ENCODE measurements around the gene IGSF1.
A peak's percentile ranks its signal among the peaks of the same experiment; 100 is the strongest.
"Not testable (repeated sequence)": the region's sequence is repeated elsewhere in the genome, so short reads cannot be mapped to it uniquely, and the experiment has no call there.

IGSF1 gene

DNA sequence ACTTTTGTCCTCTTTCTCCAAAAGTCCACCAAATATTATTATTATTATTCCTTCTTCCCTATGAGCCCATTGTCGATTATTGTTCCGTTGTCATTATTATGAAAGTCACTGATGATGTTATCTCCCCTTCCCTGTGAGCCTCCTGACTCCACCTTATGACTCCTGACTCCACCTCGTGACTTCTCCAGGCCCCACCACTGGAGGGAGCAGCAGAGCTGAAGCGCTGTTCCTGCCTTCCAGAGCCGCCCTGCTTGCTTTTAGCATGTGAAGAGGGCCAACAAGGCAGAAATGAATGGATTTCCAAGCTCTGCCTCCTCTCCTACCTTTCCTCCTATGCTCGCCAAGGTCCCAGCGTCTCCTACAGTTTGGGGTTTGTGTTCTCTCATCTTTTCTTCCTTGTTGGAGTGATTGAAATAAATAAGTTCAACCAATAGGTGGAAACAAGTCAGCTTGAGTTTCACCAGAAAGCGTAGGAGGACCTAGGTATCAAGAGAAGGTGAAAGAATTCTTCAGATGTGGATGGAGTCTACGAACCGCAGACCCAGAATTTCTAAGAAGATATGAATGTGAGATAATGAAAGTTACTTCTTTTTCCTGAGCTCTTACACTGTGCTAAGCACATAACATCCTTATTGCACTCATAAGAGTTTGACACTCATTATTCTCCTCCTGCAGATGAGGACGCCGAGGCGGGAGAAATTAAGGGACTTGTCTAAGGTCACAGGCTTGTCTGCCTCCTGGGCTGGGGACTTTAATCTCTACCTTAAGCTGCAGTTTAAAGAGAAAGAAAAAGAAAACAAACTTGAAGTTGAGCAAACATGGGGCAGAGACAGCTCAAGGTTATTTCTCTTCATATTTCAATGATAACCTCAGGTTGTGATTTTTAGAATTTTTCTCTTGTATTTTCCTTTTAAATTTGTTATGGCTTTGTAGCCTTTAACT, 26.1 kb downstream of the IGSF1 start:
- TF ChIP-seq, protein P1, sequence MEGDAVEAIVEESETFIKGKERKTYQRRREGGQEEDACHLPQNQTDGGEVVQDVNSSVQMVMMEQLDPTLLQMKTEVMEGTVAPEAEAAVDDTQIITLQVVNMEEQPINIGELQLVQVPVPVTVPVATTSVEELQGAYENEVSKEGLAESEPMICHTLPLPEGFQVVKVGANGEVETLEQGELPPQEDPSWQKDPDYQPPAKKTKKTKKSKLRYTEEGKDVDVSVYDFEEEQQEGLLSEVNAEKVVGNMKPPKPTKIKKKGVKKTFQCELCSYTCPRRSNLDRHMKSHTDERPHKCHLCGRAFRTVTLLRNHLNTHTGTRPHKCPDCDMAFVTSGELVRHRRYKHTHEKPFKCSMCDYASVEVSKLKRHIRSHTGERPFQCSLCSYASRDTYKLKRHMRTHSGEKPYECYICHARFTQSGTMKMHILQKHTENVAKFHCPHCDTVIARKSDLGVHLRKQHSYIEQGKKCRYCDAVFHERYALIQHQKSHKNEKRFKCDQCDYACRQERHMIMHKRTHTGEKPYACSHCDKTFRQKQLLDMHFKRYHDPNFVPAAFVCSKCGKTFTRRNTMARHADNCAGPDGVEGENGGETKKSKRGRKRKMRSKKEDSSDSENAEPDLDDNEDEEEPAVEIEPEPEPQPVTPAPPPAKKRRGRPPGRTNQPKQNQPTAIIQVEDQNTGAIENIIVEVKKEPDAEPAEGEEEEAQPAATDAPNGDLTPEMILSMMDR (conservative IDR thresholded peaks at IDR 0.05; ENCODE audit: control insufficient read depth, insufficient read depth, low read depth, low read length): peak; percentile 12
- no peak for DNase-seq (ENCODE audit: low read depth)
- H3K4me3 ChIP-seq (ENCODE audit: control insufficient read depth, low read depth, low read length): no peak overlapping the region

DNA sequence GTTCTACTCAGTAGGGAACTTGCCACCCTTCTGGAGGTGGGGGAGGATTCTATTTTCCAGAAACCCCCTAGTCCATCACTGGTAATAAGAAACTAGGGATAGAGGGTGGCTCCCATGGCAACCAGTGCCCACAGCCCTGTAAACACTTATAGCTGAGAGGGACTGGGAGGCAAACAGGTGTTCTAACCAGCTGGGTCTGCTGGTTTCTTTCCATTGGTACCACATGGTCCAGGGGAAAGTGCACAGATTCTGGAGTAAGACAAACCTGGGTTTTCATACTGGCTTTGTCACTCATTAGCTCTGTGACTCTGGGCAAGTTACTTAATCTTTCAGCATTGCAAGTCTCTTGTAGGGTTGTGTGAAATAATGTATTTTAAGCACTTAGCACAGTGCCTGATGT, 26.9 kb downstream of the IGSF1 start:
- H3K4me3 ChIP-seq (ENCODE audit: control insufficient read depth, low read depth, low read length): no peak overlapping the region

GRCh38 chrX:131257367-131257766, 31.7 kb downstream of the IGSF1 start:
- H3K4me3 ChIP-seq (ENCODE audit: control insufficient read depth, low read depth, low read length): no peak overlapping the region
- no peak for DNase-seq (ENCODE audit: low read depth)
- TF ChIP-seq, protein P1 (conservative IDR thresholded peaks at IDR 0.05; ENCODE audit: control insufficient read depth, insufficient read depth, low read depth, low read length): no peak

More for the DNA sequence above, 26.9 kb downstream of the IGSF1 start:
- TF ChIP-seq, protein P1 (conservative IDR thresholded peaks at IDR 0.05; ENCODE audit: control insufficient read depth, insufficient read depth, low read depth, low read length): no peak
- no peak for DNase-seq (ENCODE audit: low read depth)

DNA sequence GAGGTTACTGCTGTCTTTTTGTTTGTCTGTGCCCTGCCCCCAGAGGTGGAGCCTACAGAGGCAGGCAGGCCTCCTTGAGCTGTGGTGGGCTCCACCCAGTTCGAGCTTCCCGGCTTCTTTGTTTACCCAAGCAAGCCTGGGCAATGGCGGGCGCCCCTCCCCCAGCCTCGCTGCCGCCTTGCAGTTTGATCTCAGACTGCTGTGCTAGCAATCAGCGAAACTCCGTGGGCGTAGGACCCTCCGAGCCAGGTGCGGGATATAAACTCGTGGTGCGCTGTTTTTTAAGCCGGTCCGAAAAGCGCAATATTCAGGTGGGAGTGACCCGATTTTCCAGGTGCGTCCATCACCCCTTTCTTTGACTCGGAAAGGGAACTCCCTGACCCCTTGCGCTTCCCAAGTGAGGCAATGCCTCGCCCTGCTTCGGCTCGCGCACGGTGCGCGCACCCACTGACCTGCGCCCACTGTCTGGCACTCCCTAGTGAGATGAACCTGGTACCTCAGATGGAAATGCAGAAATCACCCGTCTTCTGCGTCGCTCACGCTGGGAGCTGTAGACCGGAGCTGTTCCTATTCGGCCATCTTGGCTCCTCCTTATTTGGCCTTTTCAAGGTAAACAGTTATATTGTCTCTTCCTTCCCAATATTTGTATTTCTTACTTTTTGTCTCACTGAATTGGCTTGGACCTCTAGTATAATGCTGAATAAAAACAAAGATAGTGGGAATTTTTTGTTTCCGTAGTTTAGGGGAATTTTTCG, 37.9 kb downstream of the IGSF1 start:
- not testable (repeated sequence) for DNase-seq (ENCODE audit: low read depth); H3K4me3 ChIP-seq (ENCODE audit: control insufficient read depth, low read depth, low read length)

DNA sequence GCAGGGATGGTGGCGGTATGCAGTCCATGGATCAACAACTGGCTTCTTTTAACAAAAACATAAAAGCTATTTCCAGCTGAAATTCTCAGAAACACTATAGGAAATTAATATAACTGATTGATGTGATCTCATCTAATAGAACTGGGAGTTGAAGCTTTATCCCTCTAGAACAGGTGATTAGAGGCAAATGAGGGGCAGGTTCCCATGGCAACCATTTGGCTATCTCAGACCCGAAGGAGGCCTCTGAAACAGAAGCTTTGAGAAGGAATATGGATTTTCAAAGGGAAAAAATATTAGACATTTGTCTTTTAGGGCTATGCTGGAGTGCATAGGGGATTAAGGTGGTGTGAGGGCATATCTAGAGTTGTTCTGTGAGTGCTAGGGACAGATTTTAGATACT, 50.0 kb downstream of the IGSF1 start:
- no peak for DNase-seq (ENCODE audit: low read depth)
- TF ChIP-seq, protein P1 (conservative IDR thresholded peaks at IDR 0.05; ENCODE audit: control insufficient read depth, insufficient read depth, low read depth, low read length): no peak

DNA sequence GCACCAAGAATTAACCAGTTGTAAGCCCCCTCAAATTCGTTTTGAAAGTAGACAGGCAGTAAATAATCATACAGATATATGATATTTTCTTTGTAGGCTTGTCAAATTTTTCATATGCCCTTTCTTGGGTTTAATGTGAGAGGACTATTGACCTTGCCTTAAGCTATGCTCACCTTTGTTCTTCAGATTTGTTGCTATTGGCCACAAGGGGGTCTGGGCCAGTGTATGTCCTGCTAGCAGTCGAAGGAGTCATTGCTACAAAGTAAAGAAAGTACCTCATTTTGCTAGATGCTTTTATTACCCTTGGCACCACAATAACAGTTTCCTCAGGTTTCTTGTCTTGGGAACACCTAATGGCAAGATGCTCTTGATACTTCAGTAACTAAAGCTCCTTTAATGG, 51.7 kb downstream of the IGSF1 start:
- TF ChIP-seq, protein P1 (conservative IDR thresholded peaks at IDR 0.05; ENCODE audit: control insufficient read depth, insufficient read depth, low read depth, low read length): no peak
- no peak for DNase-seq (ENCODE audit: low read depth)
- H3K4me3 ChIP-seq (ENCODE audit: control insufficient read depth, low read depth, low read length): no peak overlapping the region

More for the DNA sequence above, 50.0 kb downstream of the IGSF1 start:
- H3K4me3 ChIP-seq (ENCODE audit: control insufficient read depth, low read depth, low read length): no peak overlapping the region
